Mammary epithelial cell (primary cell): ENCODE measurements around the gene VIPR2.
"Not testable (repeated sequence)": the region's sequence is repeated elsewhere in the genome, so short reads cannot be mapped to it uniquely, and the experiment has no call there.

Experiments used
- EZH2 ChIP-seq: IDR thresholded peaks from 2 replicates; pipeline ENCODE4 v1.6.1; 2012; ENCODE audit warnings: low read length, inconsistent platforms, borderline replicate concordance
- TF ChIP-seq, protein P1 (sequence below), 2 donors: IDR thresholded peaks in 1 of 2; conservative IDR thresholded peaks in 1 of 2; 2 replicates each; pipeline ENCODE4 v1.5.1; 2011 to 2012; ENCODE audit warnings: inconsistent platforms in 2 of 2, low read length in 2 of 2, mild to moderate bottlenecking in 2 of 2, control low read depth in 1 of 2, low read depth in 1 of 2; ENCODE audit not compliant: insufficient read depth in 1 of 2; ENCODE audit errors: extremely low read depth in 1 of 2

DNA sequence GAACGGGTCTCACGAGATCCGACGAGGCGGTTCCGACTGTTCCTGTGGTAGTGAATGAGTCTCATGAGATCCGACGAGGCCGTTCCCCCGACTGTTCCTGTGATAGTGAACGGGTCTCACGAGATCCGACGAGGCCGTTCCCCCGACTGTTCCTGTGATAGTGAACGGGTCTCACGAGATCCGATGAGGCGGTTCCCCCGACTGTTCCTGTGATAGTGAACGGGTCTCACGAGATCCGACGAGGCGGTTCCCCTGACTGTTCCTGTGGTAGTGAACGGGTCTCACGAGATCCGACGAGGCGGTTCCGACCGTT is 43.6 kb downstream of the VIPR2 start:
- TF ChIP-seq, protein P1, sequence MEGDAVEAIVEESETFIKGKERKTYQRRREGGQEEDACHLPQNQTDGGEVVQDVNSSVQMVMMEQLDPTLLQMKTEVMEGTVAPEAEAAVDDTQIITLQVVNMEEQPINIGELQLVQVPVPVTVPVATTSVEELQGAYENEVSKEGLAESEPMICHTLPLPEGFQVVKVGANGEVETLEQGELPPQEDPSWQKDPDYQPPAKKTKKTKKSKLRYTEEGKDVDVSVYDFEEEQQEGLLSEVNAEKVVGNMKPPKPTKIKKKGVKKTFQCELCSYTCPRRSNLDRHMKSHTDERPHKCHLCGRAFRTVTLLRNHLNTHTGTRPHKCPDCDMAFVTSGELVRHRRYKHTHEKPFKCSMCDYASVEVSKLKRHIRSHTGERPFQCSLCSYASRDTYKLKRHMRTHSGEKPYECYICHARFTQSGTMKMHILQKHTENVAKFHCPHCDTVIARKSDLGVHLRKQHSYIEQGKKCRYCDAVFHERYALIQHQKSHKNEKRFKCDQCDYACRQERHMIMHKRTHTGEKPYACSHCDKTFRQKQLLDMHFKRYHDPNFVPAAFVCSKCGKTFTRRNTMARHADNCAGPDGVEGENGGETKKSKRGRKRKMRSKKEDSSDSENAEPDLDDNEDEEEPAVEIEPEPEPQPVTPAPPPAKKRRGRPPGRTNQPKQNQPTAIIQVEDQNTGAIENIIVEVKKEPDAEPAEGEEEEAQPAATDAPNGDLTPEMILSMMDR (conservative IDR thresholded peaks at IDR 0.05 in 1 of 2, IDR thresholded peaks at IDR 0.05 in 1 of 2; ENCODE audit: extremely low read depth in 1 of 2, insufficient read depth in 1 of 2, low read depth in 1 of 2, low read length in 2 of 2): not testable (repeated sequence)
- TF ChIP-seq EZH2: not testable (repeated sequence)
